Occipital lobe (tissue), 3 donors: ENCODE measurements around the gene IQUB. TPM values are rescaled to one million over a fixed set of nuclear protein-coding genes. Genes with fewer than 3 reads are reported as not detected.
"Not testable (repeated sequence)": the region's sequence is repeated elsewhere in the genome, so short reads cannot be mapped to it uniquely, and the experiment has no call there.

Experiments used
- DNase-seq: peaks from one replicate; lab custom pipeline; 2025; lab: John Stamatoyannopoulos, UW
- small RNA-seq: library from RNA; depleted of rRNA; stranded (forward); fragments of <200 nt; gene quantifications from one replicate; pipeline ENCODE3, GENCODE V24; 2014
- total RNA-seq: library from RNA; depleted of rRNA; stranded (reverse); fragments of >200 nt; gene quantifications from one replicate; pipeline ENCODE4 v1.2.3, GENCODE V29; 2014

The IQUB gene
- total RNA-seq, 1 donor from 2014 or later, result 3.4 TPM

DNA sequence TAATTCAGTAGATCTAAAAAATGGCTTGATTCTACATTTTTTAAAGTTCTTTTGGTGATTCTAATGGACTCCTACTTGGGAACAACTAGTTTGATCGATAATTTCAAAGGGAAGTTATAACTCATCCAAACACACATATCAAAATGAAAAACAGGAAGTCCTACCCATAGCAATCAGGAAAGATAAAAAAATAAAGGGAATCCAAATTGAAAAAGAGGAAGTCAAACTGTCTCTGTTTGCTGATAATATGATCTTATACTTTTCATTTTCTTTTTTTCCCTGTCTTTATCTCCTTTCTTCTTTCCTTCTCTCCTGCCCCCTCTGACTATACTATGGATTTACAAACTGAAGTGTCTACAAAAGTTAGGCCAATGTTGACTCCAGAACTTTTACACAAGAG lies 118.8 kb downstream of the IQUB start:
- DNase-seq, result no peak

DNA sequence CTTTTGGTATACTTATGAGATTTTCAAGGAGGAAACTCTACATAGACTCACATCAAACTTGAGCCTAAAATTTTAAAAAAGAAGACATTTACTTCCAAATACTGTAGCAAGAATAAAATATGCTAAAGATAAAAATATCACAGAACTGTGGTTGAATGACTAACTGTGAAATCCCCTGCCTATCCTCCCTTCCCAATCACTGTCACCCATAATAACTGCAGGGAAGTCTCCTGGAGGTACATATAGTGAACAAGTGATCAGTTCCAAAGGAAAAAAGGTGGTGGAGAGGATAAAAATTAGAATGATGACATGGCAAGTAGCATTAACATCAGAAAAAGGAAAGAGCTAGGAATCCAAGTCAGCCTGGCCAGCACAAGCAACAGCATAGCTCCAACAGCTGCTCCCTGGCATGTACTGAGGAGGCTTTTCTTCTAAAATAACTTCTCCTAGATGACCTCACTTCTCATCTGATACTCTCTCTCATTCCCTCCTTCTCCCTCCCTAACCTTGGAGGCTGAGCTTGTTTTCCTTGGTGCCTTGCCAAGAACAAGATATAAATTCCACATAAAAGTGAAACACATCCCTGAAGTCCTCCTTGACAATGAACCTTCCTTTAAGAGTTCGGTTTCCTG lies 124.0 kb downstream of the IQUB start:
- no peak for DNase-seq

DNA sequence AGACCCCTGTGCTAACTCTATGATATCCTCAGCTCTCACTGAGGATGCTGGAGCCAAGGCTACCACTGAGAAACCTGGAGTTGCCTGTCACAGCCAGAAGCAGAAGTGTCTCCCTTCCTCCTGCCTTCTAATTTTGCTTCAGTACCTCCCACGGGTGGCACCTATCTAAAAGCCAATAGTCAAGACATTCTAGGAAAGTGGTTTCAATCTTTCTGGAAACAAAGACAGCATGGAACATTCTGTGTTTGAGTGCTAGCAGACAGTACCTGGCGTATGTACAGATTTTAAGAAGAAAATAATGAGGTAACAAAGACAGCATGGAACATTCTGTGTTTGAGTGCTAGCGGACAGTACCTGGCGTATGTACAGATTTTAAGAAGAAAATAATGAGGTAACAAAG lies 126.4 kb downstream of the IQUB start:
- not testable (repeated sequence) for DNase-seq

Small RNA genes within 50 kb of the gene (small RNA-seq; reads per million reads assigned to genes)
- gene RNU6-296P, result not detected

Other genes starting within 250 kb of the IQUB start
- gene NDUFA5, start 23.2 kb upstream of the IQUB start, total RNA-seq, result 154 TPM
- not detected for gene ASB15, start 67.2 kb upstream of the IQUB start, total RNA-seq
- not detected for gene LMOD2, start 121.3 kb upstream of the IQUB start, total RNA-seq
- gene WASL, start 214.4 kb upstream of the IQUB start, total RNA-seq, result 24.3 TPM